Right renal pelvis (tissue), 4 donors: ENCODE measurements around the gene BTBD7. TPM values are rescaled to one million over a fixed set of nuclear protein-coding genes. Genes with fewer than 3 reads are reported as not detected.
"Not testable (repeated sequence)": the region's sequence is repeated elsewhere in the genome, so short reads cannot be mapped to it uniquely, and the experiment has no call there.

Experiments used
- DNase-seq, 4 donors: peaks; one replicate each; pipeline ENCODE4 v3.0.0-alpha.2; 2013; ENCODE audit warnings: low read depth in 4 of 4, low spot score in 3 of 4, missing footprints in 1 of 4
- polyA plus RNA-seq, 4 donors: library from polyadenylated mRNA; unstranded; fragments of 120-200 nt; gene quantifications; one replicate each; pipeline ENCODE4 v1.2.1, GENCODE V29; 2013; ENCODE audit not compliant: insufficient read length in 4 of 4

Gene BTBD7, protein sequence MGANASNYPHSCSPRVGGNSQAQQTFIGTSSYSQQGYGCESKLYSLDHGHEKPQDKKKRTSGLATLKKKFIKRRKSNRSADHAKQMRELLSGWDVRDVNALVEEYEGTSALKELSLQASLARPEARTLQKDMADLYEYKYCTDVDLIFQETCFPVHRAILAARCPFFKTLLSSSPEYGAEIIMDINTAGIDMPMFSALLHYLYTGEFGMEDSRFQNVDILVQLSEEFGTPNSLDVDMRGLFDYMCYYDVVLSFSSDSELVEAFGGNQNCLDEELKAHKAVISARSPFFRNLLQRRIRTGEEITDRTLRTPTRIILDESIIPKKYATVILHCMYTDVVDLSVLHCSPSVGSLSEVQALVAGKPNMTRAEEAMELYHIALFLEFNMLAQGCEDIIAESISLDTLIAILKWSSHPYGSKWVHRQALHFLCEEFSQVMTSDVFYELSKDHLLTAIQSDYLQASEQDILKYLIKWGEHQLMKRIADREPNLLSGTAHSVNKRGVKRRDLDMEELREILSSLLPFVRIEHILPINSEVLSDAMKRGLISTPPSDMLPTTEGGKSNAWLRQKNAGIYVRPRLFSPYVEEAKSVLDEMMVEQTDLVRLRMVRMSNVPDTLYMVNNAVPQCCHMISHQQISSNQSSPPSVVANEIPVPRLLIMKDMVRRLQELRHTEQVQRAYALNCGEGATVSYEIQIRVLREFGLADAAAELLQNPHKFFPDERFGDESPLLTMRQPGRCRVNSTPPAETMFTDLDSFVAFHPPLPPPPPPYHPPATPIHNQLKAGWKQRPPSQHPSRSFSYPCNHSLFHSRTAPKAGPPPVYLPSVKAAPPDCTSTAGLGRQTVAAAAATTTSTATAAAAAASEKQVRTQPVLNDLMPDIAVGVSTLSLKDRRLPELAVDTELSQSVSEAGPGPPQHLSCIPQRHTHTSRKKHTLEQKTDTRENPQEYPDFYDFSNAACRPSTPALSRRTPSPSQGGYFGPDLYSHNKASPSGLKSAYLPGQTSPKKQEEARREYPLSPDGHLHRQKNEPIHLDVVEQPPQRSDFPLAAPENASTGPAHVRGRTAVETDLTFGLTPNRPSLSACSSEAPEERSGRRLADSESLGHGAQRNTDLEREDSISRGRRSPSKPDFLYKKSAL
- 10 to 100 TPM; 43.3 to 56.3 (median 53.2) TPM for polyA plus RNA-seq

DNA sequence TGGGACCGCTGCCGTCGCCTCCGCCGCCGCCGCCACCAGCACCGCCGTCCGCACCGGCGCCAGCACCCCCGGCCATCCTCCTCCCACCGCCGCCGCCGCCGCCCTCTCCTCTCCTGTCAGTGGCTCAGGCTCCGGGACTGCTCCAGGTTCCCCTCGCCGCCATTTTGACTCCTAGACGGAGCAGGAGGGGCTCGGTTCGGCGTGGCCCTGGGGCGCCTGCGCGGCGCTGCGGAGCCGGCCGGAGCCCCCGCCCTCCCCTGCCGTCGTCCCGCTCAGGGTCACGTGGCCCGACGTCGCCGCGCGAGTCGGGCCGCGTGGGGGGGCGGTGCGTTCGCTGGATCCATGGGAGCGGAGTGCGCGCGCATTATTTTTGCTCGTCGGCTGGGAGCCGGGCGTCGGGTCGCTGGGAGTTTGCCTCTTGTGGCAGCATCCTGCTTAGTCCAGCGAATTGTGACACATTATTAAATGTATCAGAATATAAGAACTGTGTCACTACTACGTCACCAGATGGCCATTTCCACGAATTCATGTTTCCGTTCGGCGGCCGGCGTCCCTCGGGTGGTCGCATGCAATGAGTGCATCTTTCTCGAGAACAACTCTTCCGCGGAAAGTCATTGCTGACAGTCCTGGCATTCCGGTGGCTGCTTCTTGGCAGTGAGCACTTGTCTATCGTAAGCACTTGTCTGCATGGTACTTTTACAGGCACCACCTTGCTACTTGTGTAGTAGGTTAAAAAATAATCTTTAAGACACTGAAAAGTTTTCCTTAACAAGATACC, at the start of gene BTBD7:
Gene BTBD7, minus strand, starts transcription at position 184 of the 778 bp plus-strand sequence. CDS start 36,985 bp downstream, outside the sequence.
- peak; percentile 88 to 94 (median 92) for DNase-seq

- no peak for DNase-seq
Measured at GRCh38 chr14:93381644-93382043, 48.8 kb upstream of the BTBD7 start.

DNA sequence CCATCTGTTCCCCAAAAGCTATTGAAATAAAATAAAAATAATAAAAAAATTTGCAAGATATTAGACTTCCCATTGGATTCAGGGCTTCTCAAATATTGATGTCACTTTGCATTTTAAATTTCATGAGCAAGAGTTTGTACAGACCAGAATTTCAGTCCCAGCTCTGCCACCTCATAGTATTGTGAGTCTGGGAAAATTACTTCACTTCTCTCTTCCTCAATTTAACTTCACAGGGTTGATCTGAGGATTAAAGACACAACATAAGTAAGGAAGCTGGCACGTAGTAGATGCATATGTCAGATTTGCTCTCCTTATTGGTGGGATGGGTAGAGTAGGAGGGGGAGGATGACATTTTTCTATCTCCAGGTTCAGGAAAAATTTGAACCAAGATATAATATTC, 47.0 kb upstream of the BTBD7 start:
- no peak for DNase-seq

DNA sequence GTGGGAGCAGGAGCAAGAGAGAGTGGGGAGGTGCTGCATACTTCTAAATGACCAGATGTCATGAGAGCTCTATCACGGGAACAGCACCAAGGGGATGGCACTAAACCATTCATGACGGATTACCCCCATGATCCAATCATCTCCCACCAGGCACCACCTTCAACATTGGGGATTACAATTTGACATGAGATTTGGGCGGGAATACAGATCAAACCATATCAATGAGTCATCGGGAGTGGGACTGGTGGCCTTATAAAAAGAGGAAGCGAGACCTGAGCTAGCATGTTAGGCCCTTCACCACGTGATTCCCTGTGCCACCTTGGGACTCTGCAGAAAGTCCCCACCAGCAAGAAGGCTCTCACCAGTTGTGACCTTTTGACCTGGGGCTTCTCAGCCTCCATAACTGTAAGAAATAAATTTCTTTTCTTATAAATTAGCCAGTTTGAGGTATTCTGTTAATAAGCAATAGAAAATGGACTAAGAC, 42.9 kb upstream of the BTBD7 start:
- no peak for DNase-seq

- no peak for DNase-seq
Measured at GRCh38 chr14:93369713-93370266, 37.0 kb upstream of the BTBD7 start.

DNA sequence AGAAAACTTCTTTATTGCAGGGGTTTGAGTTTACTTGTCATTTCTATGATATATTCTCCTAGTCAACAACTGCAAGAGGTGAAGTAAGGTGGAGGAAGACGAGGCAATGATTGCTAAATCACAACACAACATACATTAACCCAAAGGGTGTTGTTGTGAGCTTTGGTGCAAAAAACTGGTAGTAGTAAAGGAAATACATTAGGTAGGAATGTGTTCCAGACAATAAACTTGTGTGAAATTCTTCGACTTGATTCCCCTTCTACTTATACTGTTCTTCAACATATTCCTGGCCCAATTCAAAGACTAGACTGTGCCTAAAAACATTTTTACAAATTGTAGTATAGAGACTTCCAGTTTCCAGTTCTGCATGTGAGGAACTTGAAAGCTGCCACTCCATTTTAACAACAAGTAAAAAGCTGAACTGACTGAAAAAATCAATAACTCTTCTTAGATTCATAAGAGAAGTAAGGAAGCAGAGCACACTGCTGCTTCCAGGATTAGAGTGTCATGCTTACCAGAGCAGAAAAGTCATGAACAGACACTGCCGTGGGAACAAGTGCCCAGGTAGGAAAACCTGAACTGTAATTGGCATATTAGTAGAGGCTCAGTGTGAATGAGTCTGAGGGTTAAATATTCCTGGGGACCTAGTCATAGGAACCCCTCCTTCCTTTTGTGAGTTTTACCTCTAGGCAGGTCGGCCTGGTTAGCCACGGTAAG, 36.3 kb upstream of the BTBD7 start:
- peak in 2 of 4 donors; percentile 29 to 38 for DNase-seq

DNA sequence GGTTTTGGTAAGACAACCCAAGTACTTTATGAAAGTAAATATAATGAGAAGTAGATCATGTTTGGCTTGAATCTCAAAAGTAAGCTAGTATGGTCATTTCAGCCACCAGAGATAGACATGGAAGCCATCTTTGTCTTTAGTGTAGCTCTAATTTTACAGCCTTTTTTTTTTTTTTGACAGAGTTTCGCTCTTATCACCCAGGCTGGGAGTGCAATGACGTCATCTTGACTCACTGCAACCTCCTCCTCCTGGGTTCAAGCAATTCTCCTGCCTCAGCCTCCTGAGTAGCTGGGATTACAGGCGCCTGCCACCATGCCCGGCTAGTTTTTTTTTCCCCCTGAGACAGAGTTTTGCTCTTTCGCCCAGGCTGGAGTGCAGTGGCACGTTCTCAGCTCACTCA, 22.0 kb upstream of the BTBD7 start:
- not testable (repeated sequence) for DNase-seq

DNA sequence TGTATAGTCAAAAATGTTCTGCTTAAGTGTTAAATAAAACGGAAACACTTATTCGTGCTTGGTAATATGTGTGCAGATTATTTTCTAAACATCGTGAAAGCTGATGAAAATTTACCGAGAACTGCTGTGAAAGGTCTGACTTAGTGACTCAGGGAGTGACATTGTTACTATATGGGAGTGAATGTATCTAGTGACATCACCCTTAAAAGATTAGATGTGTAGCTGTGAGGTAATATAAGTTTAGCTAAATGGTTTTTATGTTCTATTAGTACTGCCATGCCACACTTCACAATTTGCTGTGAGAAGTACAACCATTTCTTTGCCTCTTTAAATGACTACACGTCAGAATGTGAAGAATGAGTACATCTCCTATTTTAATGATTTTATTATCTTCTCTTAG, 15.5 kb upstream of the BTBD7 start:
- DNase-seq = no peak

- DNase-seq = no peak
Measured at GRCh38 chr14:93347850-93348249, 15.0 kb upstream of the BTBD7 start.

- no peak for DNase-seq
Measured at GRCh38 chr14:93346926-93347721, 14.3 kb upstream of the BTBD7 start, which contains the start of gene COX8C. Gene COX8C (plus strand): TSS chr14:93347182. CDS start chr14:93347269, 87 bp downstream.

DNA sequence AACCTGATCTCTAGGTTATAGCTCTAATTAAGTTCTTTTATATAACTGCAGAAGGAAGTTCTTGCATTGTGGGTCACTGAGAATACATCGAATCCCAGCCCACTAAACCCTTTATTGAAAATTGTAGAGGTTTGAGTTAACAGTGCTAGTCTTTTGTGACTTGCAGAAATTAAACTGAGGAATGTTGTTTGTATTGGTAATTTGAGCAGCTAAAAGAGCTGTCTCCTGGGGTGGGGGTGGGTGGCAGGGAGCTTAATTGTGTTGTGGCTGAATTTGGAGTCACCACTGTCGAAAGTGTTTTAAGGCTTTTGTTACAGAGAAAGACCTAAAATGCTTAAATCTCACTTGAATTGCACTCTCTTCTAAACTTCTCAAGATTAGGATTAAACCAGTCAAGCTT, 11.0 kb upstream of the BTBD7 start:
- no peak for DNase-seq

- DNase-seq = no peak
Measured at GRCh38 chr14:93343266-93343665, 10.4 kb upstream of the BTBD7 start.

GRCh38 chr14:93337884-93338283, 5.0 kb upstream of the BTBD7 start:
- DNase-seq = no peak

DNA sequence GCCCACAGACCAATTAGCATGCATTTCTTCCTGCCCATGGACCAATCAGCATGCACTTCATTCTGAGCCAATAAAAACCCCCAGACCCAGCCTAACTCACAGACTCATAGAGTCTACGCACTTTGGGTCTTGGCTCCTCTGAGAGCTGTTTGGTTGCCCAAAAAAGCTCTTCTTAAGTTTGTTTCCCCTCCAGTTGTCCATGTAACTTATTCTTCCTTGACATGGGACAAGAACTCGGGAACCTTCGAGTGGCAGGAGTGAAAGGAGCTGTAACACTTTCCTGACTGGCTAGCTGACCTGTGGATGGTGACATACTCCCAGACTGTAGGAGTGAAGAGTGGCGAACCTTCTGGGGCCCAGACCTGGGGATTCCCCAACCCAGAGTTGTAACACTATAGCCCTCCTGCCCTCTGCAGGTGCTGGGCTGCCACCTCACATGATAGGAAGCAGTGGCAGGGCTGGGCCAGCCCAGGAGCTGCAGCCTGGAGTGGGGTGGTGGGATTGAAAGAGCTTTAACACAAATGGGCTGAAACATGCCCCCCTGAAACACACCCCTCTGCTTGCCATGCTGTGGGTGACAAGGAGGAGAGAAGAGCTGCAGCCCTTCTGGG, 4.4 kb upstream of the BTBD7 start:
- DNase-seq = no peak

DNA sequence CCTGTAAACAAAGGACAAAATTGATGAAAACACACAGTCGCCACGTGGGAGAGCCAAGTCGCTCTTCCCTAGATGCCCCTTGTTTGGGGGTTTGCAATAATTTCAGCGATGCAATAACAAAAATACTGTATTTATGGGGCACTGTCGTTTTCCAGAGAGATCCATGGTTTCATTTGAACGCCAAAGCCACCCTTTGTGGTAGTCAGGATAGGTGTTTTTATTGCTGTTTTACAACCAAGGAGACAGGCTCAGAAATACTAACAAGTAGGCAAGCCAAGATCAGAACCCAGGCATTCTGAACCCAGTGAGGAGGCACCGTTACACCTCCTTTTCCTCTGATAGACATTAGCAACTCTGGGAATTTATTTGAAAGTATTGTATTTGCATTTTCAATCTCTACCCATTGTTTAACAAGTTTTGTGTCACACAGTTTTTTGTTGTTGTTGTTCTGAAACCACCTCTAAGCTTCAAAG, 831 bp upstream of the BTBD7 start:
- DNase-seq = no peak

GRCh38 chr14:93332397-93332852, 411 bp downstream of the BTBD7 start:
- peak in 1 of 4 donors; percentile 41 for DNase-seq

DNA sequence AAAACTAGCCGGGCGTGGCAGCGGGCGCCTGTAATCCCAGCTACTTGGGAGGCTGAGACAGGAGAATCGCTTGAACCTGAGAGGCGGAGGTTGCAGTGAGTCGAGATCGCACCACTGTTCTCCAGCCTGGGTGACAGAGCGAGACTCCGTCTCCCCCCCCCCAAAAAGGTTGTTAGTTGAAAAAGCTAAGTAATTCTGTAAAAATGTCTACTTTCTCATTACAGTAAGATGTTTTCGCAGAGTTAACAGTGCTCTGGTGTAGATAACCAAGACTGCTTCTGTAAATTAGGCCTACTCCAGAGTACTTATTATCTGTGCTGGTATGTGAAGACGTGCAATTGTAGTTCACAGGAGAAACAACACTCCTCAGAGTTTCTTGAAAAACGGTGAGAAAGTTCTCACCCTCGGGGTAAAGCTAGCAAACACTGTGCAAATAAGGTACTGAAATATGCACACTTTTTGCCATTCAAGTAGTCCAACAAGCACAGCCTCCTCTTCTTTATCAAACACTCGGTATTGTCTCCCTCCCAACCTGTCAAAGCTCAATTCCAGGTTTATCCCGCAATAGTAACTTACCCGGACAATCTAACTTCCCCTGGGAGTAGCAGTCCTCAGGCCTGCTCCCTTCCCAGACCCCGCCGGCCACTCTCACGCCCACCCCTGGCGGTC, 974 bp downstream of the BTBD7 start:
- DNase-seq = peak in 1 of 4 donors; percentile 20
